ENCODE results near the gene GRIA3.

- TF ChIP-seq, protein P1, sequence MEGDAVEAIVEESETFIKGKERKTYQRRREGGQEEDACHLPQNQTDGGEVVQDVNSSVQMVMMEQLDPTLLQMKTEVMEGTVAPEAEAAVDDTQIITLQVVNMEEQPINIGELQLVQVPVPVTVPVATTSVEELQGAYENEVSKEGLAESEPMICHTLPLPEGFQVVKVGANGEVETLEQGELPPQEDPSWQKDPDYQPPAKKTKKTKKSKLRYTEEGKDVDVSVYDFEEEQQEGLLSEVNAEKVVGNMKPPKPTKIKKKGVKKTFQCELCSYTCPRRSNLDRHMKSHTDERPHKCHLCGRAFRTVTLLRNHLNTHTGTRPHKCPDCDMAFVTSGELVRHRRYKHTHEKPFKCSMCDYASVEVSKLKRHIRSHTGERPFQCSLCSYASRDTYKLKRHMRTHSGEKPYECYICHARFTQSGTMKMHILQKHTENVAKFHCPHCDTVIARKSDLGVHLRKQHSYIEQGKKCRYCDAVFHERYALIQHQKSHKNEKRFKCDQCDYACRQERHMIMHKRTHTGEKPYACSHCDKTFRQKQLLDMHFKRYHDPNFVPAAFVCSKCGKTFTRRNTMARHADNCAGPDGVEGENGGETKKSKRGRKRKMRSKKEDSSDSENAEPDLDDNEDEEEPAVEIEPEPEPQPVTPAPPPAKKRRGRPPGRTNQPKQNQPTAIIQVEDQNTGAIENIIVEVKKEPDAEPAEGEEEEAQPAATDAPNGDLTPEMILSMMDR (IDR thresholded peaks at IDR 0.05), result no peak
- TF ChIP-seq EP300 (IDR thresholded peaks at IDR 0.05), result no peak
- TF ChIP-seq POLR2A (IDR thresholded peaks at IDR 0.05), result no peak
- TF ChIP-seq POLR2AphosphoS5 (IDR thresholded peaks at IDR 0.05), result no peak
These were observed 98.2 kb downstream of the GRIA3 start for GRCh38 chrX:123282241-123282640.

All from sigmoid colon (tissue), 4 donors.